Ishikawa (cell line): Measurements from ENCODE around the gene KLK12.

Source experiments
- CEBPB ChIP-seq: IDR thresholded peaks from 2 replicates; pipeline ENCODE4 v1.6.1; 2012
- CREB1 ChIP-seq: IDR thresholded peaks from 2 replicates; pipeline ENCODE4 v1.6.1; 2012; ENCODE audit warnings: low read depth
- EGR1 ChIP-seq: IDR thresholded peaks from 2 replicates; pipeline ENCODE4 v1.6.1; 2012
- EP300 ChIP-seq: IDR thresholded peaks from 2 replicates; pipeline ENCODE4 v1.6.1; 2012; ENCODE audit warnings: borderline replicate concordance
- FOXM1 ChIP-seq: IDR thresholded peaks from 2 replicates; pipeline ENCODE4 v1.6.1; 2012; ENCODE audit warnings: low read depth, borderline replicate concordance
- NFIC ChIP-seq: IDR thresholded peaks from 2 replicates; pipeline ENCODE4 v1.6.1; 2012
- RAD21 ChIP-seq: IDR thresholded peaks from 2 replicates; pipeline ENCODE4 v1.6.1; 2012; ENCODE audit warnings: low read depth
- TAF1 ChIP-seq: IDR thresholded peaks from 2 replicates; pipeline ENCODE4 v1.6.1; 2012; ENCODE audit warnings: low read depth, mild to moderate bottlenecking
- TEAD4 ChIP-seq: IDR thresholded peaks from 2 replicates; pipeline ENCODE4 v1.6.1; 2012
- ZBTB7A ChIP-seq: IDR thresholded peaks from 2 replicates; pipeline ENCODE4 v1.6.1; 2012; ENCODE audit warnings: low read depth
- TF ChIP-seq, protein P1 (sequence below): IDR thresholded peaks from 2 replicates; pipeline ENCODE4 v1.6.1; 2012; ENCODE audit warnings: low read depth, mild to moderate bottlenecking
- TF ChIP-seq, protein P2 (sequence below): IDR thresholded peaks from 2 replicates; pipeline ENCODE4 v1.6.1; 2012
- TF ChIP-seq, protein P3 (sequence below): IDR thresholded peaks from 2 replicates; pipeline ENCODE4 v1.6.1; 2012

- TF ChIP-seq ZBTB7A: no peak
- TF ChIP-seq CEBPB: no peak
- no peak for TF ChIP-seq EGR1
- TF ChIP-seq RAD21: no peak
- TF ChIP-seq FOXM1: no peak
- TF ChIP-seq, protein P1, sequence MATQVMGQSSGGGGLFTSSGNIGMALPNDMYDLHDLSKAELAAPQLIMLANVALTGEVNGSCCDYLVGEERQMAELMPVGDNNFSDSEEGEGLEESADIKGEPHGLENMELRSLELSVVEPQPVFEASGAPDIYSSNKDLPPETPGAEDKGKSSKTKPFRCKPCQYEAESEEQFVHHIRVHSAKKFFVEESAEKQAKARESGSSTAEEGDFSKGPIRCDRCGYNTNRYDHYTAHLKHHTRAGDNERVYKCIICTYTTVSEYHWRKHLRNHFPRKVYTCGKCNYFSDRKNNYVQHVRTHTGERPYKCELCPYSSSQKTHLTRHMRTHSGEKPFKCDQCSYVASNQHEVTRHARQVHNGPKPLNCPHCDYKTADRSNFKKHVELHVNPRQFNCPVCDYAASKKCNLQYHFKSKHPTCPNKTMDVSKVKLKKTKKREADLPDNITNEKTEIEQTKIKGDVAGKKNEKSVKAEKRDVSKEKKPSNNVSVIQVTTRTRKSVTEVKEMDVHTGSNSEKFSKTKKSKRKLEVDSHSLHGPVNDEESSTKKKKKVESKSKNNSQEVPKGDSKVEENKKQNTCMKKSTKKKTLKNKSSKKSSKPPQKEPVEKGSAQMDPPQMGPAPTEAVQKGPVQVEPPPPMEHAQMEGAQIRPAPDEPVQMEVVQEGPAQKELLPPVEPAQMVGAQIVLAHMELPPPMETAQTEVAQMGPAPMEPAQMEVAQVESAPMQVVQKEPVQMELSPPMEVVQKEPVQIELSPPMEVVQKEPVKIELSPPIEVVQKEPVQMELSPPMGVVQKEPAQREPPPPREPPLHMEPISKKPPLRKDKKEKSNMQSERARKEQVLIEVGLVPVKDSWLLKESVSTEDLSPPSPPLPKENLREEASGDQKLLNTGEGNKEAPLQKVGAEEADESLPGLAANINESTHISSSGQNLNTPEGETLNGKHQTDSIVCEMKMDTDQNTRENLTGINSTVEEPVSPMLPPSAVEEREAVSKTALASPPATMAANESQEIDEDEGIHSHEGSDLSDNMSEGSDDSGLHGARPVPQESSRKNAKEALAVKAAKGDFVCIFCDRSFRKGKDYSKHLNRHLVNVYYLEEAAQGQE: no peak
- TF ChIP-seq NFIC: no peak
- TF ChIP-seq, protein P2, sequence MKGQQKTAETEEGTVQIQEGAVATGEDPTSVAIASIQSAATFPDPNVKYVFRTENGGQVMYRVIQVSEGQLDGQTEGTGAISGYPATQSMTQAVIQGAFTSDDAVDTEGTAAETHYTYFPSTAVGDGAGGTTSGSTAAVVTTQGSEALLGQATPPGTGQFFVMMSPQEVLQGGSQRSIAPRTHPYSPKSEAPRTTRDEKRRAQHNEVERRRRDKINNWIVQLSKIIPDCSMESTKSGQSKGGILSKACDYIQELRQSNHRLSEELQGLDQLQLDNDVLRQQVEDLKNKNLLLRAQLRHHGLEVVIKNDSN: no peak
- TF ChIP-seq, protein P3, sequence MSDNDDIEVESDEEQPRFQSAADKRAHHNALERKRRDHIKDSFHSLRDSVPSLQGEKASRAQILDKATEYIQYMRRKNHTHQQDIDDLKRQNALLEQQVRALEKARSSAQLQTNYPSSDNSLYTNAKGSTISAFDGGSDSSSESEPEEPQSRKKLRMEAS: no peak
- TF ChIP-seq TAF1: no peak
- TF ChIP-seq TEAD4: no peak
- TF ChIP-seq EP300: no peak
- TF ChIP-seq CREB1: no peak
Measured at GRCh38 chr19:51065221-51065960, 30.6 kb upstream of the KLK12 start.
